ENCODE measurements around the gene KCNJ9.

Gene KCNJ9

GRCh38 chr1:160089883-160090282 is 8.5 kb downstream of the KCNJ9 start:
- no peak for DNase-seq

DNA sequence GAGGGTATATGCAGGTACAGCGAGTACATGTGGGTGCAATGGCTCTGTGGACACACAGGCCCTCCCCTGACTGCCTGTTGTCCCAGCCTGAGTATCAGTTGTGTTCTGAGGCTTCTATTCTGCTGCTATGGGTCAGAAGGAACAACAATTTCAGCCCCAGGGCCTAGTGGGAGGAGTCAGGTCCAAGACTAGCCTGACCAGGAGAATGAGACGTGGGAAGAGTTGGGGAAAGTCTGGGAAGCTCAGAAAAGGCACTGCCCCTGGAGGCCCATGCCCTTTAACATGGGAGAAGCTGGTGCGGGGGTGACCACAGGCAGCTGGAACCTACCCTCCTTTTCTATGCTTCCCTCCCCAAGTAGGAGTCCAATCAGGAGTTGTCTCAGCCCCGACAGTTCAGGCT is 9.4 kb downstream of the KCNJ9 start:
- no peak for DNase-seq

DNA sequence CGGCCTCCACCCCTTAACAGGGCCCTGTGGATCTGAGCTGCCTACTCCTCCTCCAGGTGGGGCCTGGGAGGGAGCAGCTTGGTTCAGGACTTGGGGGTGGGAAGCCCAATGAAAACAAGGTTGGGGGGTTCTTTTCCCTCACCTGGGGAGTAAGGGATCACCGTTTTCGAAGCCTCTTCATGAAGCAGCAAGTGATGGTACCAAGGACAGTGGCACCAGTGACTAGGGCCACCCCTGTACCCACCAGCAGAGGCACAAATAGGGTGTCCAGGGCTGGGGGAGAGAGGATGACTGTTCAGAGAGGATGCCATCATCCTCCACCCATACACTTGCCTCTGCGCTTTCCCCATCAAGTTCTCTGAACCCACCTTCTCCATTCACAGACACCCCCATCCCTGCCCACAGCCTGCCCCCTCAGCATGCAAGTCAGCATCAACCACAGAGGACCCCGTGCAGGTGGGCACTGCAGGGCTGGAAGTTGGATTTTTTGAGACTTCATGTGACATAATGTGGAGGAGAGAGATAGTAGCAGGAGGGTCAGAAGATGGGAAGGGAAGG is 10.4 kb downstream of the KCNJ9 start:
- DNase-seq, result no peak

GRCh38 chr1:160092366-160093068 is 11.2 kb downstream of the KCNJ9 start:
- no peak for DNase-seq

- DNase-seq, result no peak
Measured at GRCh38 chr1:160093069-160093395, 11.7 kb downstream of the KCNJ9 start.

GRCh38 chr1:160093624-160094290 is 12.4 kb downstream of the KCNJ9 start:
- no peak for DNase-seq

- DNase-seq, result no peak
Measured at GRCh38 chr1:160094291-160094625, 12.9 kb downstream of the KCNJ9 start.

- no peak for DNase-seq
Measured at GRCh38 chr1:160094806-160095205, 13.5 kb downstream of the KCNJ9 start.

GRCh38 chr1:160095382-160096105 is 14.2 kb downstream of the KCNJ9 start:
- no peak for DNase-seq

- DNase-seq, result no peak
Measured at GRCh38 chr1:160096274-160097116, 15.2 kb downstream of the KCNJ9 start.

DNA sequence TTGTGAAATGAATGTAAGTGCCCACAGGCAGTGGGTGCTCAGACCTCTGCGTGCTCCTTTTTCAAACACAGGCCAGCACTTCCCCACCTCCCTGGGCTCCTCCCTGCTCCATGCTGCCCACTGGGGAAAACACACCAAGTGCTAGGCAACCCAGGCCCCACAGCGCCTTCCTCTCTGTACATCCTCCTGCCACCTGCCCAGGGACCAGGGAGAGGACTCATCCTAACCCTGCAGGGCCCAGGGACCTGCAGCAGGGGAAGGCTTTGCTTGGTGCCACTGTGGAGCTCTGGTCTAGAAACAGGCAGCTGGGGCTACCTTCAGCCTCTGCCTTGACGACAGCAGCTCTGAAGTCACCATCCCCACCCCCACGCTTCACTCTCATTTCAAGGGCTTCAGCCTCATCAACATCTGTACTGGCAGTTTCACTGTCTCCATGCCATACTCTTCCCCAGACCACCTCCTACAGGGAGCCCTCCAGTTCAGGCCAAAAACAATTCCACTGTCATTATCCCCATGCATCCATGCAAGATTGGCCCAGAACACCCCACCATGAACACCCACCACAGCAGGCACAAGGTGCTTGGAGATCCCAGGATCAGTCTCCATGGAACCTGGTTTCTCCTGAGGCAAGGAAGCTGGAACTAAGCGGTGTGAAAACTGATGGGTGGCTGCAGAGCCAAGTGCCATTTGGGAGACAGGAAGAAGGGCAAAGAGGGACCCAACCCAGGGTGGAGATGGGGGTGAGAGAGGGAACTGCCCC is 16.0 kb downstream of the KCNJ9 start:
- DNase-seq, result peak; percentile 20

DNA sequence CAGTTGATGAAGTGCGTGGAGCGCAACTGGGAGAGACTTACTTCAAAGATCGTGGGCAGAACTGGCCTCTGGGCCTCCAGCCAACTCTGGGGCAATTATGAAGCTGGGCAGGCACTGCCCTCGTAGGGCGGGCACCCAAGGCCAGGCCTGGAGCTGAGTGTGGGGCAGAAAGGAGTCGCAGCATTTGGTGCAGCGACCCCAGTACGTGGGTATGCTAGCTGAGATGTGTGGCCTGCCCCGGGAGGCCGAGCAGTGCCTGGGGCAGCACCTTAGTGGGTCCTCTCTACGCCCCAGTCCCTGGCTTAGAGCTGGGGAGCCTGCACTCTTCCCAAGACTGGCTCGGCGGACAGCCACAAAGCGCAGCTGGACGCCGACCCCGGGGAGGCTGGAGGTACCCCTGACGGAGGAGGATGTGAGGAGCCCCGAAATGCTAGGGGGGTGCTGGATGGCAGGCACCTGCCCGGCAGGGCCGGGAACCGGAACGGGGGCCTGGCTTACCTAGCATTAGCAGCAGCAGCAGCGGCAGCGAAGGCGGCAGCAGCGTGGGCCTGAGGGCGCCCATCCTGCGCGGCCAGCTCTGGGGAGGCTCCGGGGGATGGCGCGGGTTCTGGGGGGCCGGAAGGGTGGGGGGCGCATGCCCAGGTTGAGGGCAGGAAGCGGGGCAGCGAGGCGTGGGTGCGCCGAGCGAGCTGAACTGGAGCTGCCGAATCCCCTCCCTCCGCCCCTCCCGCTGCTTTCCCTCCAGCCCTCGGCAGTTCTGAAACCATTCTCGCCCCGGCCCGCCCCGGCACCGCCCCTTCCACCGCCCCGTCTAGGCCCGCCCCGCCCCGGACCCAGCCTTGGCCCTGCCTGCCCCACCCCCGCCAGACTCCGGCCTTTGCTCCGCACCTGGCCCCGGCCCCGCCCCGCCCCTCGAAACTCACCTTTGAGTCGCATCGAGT is 16.8 kb downstream of the KCNJ9 start, which contains the start of gene IGSF8:
IGSF8 (minus strand) TSS at position 709 of the 941 bp plus-strand sequence; CDS start at position 562, 147 bp downstream.
- DNase-seq, result peak; percentile 93

- peak; percentile 99 for DNase-seq
Measured at GRCh38 chr1:160098852-160099561, 17.7 kb downstream of the KCNJ9 start.

DNA sequence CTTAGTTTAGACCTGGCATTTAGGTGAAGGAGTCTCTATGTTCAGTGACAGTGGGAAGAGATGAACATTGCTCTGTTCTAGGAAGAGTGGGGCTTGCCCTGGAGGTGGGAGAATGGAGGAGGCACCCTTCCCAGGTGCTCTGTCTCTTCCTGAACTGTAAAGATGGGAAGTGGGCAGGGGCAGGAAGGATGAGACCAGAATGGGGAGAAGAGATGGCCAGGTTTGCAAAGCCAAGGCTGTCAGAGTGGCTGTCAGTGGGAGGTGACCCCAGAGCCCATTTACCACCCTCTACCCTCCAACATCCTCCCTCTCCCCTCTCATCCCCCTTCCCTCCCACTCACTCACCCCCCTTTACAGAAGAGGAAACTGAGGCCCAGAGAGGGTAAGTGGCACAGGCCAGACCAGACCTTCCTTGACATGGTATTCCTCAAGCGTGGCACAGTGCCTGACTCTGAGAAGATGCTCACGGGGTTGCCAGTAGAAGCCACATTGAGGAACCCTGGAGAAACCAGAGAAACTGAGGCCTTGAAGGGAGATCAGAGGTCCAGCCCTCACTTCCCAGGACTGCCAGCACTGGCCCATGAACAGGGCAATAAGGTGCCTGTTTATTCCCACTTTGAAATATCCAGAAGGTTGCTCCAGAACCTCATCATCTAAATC is 18.5 kb downstream of the KCNJ9 start:
- no peak for DNase-seq

GRCh38 chr1:160101037-160101716 is 19.8 kb downstream of the KCNJ9 start:
- DNase-seq, result peak; percentile 68

DNA sequence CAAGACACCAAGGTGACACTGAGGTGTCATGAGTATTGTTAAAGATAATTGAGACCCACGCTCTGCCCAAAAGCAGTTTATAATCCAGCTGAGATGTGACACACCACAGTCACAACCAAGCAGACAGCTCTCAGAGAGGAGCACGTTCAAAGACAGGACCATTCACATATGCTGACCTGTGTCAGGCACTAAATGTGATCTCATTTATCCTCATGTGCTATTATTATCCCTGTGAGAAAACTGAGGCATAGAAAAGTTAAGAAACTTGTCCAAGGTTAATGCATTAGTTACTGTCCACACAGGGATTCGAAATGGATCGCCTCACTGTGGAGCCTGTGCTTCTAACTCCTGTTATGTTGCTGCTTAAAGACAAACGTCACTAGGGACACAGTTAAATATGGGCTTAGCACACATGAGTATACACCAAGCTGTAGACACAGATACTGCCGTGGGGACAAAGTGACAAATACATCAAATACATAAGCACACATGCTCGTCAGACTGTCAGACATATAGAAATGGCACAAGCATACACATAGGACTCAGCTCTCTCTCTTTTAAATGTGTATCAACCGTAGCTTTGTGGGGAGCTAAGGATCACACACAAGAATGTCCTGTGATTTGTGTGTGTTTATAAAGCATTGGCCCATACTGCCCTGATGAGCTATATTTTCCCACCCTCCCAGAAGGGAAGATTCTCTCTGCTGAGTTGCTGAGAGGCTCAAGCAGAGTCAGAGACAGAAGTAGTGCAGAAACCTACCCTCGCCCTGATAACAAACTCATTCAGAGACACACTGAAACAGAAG is 20.6 kb downstream of the KCNJ9 start:
- no peak for DNase-seq

DNA sequence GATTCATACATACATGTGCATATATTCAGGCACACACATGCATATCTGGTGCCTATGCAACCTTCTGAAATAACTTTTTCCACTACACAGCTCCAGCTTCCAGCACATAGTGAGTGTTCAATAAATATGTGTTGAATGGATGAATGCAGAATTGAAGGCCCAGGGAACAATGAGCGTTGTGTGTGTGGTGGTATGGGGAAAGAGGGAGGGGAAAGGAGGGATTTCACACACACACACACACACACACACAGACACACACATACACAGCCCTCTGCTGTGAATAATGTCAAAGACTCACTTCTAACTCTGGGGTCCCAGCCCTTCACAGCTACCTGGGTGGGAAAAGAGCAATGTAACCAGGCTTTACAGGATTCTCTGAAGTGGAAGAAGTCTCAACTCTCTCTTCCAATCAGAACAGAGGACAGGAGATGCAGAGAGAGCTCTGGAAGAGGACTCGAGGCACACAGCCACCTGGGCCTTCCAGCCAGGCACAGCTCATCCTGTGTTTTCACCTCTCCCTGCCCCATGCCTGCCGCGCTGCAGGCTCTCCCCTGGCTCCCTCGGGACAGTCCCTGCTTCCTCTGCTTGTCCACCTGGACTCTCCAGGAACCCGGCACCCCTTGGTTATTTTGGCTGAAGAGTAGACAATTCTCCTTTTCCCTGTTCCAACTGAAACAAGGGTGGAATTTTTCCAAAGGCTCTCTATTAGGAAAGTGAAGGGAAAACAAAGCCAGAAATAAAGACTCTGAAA is 22.5 kb downstream of the KCNJ9 start:
- no peak for DNase-seq
